ENCODE results near the gene TRHDE. TPM values are rescaled to one million over a fixed set of nuclear protein-coding genes. Genes with fewer than 3 reads are reported as not detected.

Gene TRHDE
- total RNA-seq, 1 experiment from 2014 or later, result 5.5 TPM

DNA sequence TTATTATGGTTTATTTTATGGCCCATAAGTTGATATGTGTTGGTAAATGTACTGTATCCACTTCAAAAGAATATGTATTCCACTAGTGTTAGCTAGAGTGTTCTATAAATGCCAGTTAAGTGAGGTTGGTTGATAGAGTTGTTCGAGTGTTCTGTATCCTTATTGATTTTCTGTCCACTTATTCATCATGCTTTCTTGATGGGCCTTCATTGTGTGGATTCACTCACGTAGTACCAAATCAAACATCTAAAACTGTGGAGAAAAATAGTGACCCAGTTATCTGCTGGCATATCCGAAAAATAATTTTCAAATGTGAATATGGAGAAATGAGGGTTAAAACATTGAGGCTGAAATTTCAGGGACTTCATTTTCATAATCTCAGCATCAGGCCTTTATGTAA, 230.4 kb downstream of the TRHDE start:
- Mint-ChIP-seq H3K27ac (no peak overlapping the region), H3K4me1 (peaks cover 6% of the 10 kb centered on the region)

DNA sequence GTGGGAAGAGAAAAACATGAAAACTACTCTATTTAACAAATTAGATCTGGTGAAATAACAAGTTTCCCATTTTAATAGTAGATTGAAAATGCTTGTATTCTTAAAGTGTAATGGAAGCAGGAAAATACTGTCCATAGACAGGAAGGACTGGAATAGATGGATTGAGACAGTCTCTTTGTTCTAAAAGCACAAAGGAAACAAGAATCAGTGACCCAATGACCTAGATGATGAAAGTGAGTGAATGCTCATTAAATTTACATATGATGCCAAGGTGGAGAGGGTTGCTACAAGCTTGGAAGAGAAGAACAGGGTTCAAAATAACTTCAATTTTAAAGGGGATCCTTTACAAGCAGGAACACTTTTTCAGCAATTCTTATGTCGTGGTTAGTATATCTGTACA, 233.1 kb downstream of the TRHDE start:
- ChIA-PET POLR2A (no interaction called here), CTCF (no interaction called here)
- Mint-ChIP-seq H3K36me3 (no peaks in the 10 kb centered on the region), H3K4me3 (no peak overlapping the region), H3K27me3 (ENCODE audit: low read depth) (no peaks in the 10 kb centered on the region), H3K27ac (no peak overlapping the region), H3K4me1 (peaks cover 15% of the 10 kb centered on the region), H3K9me3 (peaks cover 7% of the 10 kb centered on the region)
- DNase-seq (ENCODE audit: low spot score) (no peak), ATAC-seq (no peak)
- TF ChIP-seq, protein P1, sequence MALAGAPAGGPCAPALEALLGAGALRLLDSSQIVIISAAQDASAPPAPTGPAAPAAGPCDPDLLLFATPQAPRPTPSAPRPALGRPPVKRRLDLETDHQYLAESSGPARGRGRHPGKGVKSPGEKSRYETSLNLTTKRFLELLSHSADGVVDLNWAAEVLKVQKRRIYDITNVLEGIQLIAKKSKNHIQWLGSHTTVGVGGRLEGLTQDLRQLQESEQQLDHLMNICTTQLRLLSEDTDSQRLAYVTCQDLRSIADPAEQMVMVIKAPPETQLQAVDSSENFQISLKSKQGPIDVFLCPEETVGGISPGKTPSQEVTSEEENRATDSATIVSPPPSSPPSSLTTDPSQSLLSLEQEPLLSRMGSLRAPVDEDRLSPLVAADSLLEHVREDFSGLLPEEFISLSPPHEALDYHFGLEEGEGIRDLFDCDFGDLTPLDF (CRISPR knock-in tag; IDR thresholded peaks at IDR 0.05), result no peak
- TF ChIP-seq ZNF416 (CRISPR knock-in tag; IDR thresholded peaks at IDR 0.05) (no peak), GRHL2 (CRISPR knock-in tag; IDR thresholded peaks at IDR 0.05; ENCODE audit: insufficient replicate concordance, severe bottlenecking) (no peak), IRF2 (CRISPR knock-in tag; IDR thresholded peaks at IDR 0.05; ENCODE audit: borderline replicate concordance, low read depth) (no peak), FOXP1 (CRISPR knock-in tag; IDR thresholded peaks at IDR 0.05; ENCODE audit: borderline replicate concordance) (no peak), HMGA2 (CRISPR knock-in tag; IDR thresholded peaks at IDR 0.05) (no peak)
- TF ChIP-seq, protein P2, sequence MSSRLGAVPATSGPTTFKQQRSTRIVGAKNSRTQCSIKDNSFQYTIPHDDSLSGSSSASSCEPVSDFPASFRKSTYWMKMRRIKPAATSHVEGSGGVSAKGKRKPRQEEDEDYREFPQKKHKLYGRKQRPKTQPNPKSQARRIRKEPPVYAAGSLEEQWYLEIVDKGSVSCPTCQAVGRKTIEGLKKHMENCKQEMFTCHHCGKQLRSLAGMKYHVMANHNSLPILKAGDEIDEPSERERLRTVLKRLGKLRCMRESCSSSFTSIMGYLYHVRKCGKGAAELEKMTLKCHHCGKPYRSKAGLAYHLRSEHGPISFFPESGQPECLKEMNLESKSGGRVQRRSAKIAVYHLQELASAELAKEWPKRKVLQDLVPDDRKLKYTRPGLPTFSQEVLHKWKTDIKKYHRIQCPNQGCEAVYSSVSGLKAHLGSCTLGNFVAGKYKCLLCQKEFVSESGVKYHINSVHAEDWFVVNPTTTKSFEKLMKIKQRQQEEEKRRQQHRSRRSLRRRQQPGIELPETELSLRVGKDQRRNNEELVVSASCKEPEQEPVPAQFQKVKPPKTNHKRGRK (CRISPR knock-in tag; IDR thresholded peaks at IDR 0.05; ENCODE audit: borderline replicate concordance), result no peak
- TF ChIP-seq, protein P3, sequence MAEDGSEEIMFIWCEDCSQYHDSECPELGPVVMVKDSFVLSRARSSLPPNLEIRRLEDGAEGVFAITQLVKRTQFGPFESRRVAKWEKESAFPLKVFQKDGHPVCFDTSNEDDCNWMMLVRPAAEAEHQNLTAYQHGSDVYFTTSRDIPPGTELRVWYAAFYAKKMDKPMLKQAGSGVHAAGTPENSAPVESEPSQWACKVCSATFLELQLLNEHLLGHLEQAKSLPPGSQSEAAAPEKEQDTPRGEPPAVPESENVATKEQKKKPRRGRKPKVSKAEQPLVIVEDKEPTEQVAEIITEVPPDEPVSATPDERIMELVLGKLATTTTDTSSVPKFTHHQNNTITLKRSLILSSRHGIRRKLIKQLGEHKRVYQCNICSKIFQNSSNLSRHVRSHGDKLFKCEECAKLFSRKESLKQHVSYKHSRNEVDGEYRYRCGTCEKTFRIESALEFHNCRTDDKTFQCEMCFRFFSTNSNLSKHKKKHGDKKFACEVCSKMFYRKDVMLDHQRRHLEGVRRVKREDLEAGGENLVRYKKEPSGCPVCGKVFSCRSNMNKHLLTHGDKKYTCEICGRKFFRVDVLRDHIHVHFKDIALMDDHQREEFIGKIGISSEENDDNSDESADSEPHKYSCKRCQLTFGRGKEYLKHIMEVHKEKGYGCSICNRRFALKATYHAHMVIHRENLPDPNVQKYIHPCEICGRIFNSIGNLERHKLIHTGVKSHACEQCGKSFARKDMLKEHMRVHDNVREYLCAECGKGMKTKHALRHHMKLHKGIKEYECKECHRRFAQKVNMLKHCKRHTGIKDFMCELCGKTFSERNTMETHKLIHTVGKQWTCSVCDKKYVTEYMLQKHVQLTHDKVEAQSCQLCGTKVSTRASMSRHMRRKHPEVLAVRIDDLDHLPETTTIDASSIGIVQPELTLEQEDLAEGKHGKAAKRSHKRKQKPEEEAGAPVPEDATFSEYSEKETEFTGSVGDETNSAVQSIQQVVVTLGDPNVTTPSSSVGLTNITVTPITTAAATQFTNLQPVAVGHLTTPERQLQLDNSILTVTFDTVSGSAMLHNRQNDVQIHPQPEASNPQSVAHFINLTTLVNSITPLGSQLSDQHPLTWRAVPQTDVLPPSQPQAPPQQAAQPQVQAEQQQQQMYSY (CRISPR knock-in tag; IDR thresholded peaks at IDR 0.05), result no peak
- TF ChIP-seq, protein P4, sequence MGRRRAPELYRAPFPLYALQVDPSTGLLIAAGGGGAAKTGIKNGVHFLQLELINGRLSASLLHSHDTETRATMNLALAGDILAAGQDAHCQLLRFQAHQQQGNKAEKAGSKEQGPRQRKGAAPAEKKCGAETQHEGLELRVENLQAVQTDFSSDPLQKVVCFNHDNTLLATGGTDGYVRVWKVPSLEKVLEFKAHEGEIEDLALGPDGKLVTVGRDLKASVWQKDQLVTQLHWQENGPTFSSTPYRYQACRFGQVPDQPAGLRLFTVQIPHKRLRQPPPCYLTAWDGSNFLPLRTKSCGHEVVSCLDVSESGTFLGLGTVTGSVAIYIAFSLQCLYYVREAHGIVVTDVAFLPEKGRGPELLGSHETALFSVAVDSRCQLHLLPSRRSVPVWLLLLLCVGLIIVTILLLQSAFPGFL (CRISPR knock-in tag; IDR thresholded peaks at IDR 0.05; ENCODE audit: borderline replicate concordance), result no peak

More for the DNA sequence above, 230.4 kb downstream of the TRHDE start:
- H3K9me3 Mint-ChIP-seq, result peaks cover 7% of the 10 kb centered on the region
- H3K27me3 Mint-ChIP-seq (ENCODE audit: low read depth), result no peaks in the 10 kb centered on the region
- TF ChIP-seq, protein P5, sequence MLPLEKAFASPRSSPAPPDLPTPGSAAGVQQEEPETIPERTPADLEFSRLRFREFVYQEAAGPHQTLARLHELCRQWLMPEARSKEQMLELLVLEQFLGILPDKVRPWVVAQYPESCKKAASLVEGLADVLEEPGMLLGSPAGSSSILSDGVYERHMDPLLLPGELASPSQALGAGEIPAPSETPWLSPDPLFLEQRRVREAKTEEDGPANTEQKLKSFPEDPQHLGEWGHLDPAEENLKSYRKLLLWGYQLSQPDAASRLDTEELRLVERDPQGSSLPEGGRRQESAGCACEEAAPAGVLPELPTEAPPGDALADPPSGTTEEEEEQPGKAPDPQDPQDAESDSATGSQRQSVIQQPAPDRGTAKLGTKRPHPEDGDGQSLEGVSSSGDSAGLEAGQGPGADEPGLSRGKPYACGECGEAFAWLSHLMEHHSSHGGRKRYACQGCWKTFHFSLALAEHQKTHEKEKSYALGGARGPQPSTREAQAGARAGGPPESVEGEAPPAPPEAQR (CRISPR knock-in tag; IDR thresholded peaks at IDR 0.05), result no peak
- TF ChIP-seq SOX15 (CRISPR knock-in tag; IDR thresholded peaks at IDR 0.05) (no peak), SMAD3 (CRISPR knock-in tag; IDR thresholded peaks at IDR 0.05; ENCODE audit: borderline replicate concordance) (no peak), ZNF317 (CRISPR knock-in tag; IDR thresholded peaks at IDR 0.05; ENCODE audit: borderline replicate concordance, low read depth) (no peak), KAT7 (CRISPR knock-in tag; IDR thresholded peaks at IDR 0.05; ENCODE audit: borderline replicate concordance) (no peak), ZNF423 (CRISPR knock-in tag; IDR thresholded peaks at IDR 0.05) (no peak), GRHL2 (CRISPR knock-in tag; IDR thresholded peaks at IDR 0.05; ENCODE audit: insufficient replicate concordance, severe bottlenecking) (no peak), ETV6 (CRISPR knock-in tag; IDR thresholded peaks at IDR 0.05) (no peak), NR2C2 (CRISPR knock-in tag; IDR thresholded peaks at IDR 0.05) (no peak), ZNF138 (CRISPR knock-in tag; conservative IDR thresholded peaks at IDR 0.05) (no peak), OVOL2 (CRISPR knock-in tag; IDR thresholded peaks at IDR 0.05; ENCODE audit: borderline replicate concordance) (no peak), JAZF1 (CRISPR knock-in tag; IDR thresholded peaks at IDR 0.05) (no peak), NR3C1 (CRISPR knock-in tag; conservative IDR thresholded peaks at IDR 0.05; ENCODE audit: low read depth) (no peak)
- TF ChIP-seq, protein P6, sequence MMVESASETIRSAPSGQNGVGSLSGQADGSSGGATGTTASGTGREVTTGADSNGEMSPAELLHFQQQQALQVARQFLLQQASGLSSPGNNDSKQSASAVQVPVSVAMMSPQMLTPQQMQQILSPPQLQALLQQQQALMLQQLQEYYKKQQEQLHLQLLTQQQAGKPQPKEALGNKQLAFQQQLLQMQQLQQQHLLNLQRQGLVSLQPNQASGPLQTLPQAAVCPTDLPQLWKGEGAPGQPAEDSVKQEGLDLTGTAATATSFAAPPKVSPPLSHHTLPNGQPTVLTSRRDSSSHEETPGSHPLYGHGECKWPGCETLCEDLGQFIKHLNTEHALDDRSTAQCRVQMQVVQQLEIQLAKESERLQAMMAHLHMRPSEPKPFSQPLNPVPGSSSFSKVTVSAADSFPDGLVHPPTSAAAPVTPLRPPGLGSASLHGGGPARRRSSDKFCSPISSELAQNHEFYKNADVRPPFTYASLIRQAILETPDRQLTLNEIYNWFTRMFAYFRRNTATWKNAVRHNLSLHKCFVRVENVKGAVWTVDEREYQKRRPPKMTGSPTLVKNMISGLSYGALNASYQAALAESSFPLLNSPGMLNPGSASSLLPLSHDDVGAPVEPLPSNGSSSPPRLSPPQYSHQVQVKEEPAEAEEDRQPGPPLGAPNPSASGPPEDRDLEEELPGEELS (CRISPR knock-in tag; IDR thresholded peaks at IDR 0.05), result no peak
- TF ChIP-seq, protein P1 (CRISPR knock-in tag; IDR thresholded peaks at IDR 0.05), result no peak
- TF ChIP-seq, protein P7, sequence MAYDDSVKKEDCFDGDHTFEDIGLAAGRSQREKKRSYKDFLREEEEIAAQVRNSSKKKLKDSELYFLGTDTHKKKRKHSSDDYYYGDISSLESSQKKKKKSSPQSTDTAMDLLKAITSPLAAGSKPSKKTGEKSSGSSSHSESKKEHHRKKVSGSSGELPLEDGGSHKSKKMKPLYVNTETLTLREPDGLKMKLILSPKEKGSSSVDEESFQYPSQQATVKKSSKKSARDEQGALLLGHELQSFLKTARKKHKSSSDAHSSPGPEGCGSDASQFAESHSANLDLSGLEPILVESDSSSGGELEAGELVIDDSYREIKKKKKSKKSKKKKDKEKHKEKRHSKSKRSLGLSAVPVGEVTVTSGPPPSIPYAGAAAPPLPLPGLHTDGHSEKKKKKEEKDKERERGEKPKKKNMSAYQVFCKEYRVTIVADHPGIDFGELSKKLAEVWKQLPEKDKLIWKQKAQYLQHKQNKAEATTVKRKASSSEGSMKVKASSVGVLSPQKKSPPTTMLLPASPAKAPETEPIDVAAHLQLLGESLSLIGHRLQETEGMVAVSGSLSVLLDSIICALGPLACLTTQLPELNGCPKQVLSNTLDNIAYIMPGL (CRISPR knock-in tag; IDR thresholded peaks at IDR 0.05), result no peak
- TF ChIP-seq, protein P8, sequence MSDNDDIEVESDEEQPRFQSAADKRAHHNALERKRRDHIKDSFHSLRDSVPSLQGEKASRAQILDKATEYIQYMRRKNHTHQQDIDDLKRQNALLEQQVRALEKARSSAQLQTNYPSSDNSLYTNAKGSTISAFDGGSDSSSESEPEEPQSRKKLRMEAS (CRISPR knock-in tag; IDR thresholded peaks at IDR 0.05), result no peak
- no peak for ATAC-seq
- H3K36me3 Mint-ChIP-seq, result no peaks in the 10 kb centered on the region
- ChIA-PET POLR2A (no interaction called here), CTCF (no interaction called here)
- no peak overlapping the region for H3K4me3 Mint-ChIP-seq
- DNase-seq (ENCODE audit: low spot score), result no peak
